H1 (cell line): ENCODE measurements around the gene IQSEC3. TPM values are rescaled to one million over a fixed set of nuclear protein-coding genes. Genes with fewer than 3 reads are reported as not detected.

Source experiments
- CTCF ChIA-PET: fragments of 300-600 bp; sonication (Branson Sonifier 250); formaldehyde crosslinking; loops from one replicate; lab custom pipeline; 2021; ENCODE audit not compliant: partially characterized antibody; lab: Charles Lee
- POLR2A ChIA-PET: fragments of 300-600 bp; sonication (Branson Sonifier 250); formaldehyde crosslinking; loops from one replicate; lab custom pipeline; 2021; ENCODE audit warnings: inconsistent platforms; ENCODE audit not compliant: partially characterized antibody; lab: Charles Lee
- DNase-seq, 2 experiments: peaks; one replicate each; pipeline versions ENCODE4 v3.0.0 to v3.0.0-alpha.2; 2010 to 2022; ENCODE audit warnings: low spot score in 2 of 2, low read depth in 1 of 2, mixed read lengths in 1 of 2
- FAIRE-seq: peaks from 2 replicates; lab custom pipeline; 2011; peaks lifted over from hg19 to GRCh38; lab: Jason Lieb, UNC
- H2AFZ ChIP-seq: 2 replicates; pipeline ENCODE4 v1.8.1; 2012; ENCODE audit warnings: low read length, inconsistent platforms
- H2AK5ac ChIP-seq: 2 replicates; pipeline ENCODE4 v1.6.1; 2013; ENCODE audit warnings: low read depth, low read length
- H2BK120ac ChIP-seq: replicated peaks from 2 replicates; pipeline ENCODE3; 2013; ENCODE audit warnings: low read depth, low read length, inconsistent platforms
- H2BK12ac ChIP-seq: 2 replicates; pipeline ENCODE4 v1.6.1; 2013; ENCODE audit warnings: low read depth, low read length
- H2BK15ac ChIP-seq: 2 replicates; pipeline ENCODE4 v1.6.1; 2013; ENCODE audit warnings: low read length
- H2BK20ac ChIP-seq: 2 replicates; pipeline ENCODE4 v1.6.1; 2013; ENCODE audit warnings: low read length
- H2BK5ac ChIP-seq: 2 replicates; pipeline ENCODE4 v1.6.1; 2013; ENCODE audit warnings: low read depth, low read length
- H3K14ac ChIP-seq: 2 replicates; pipeline ENCODE4 v1.6.1; 2013; ENCODE audit warnings: inconsistent platforms; ENCODE audit not compliant: insufficient read length
- H3K18ac ChIP-seq: 2 replicates; pipeline ENCODE4 v1.6.1; 2013; ENCODE audit warnings: low read length; ENCODE audit errors: extremely low read depth
- H3K23ac ChIP-seq: 2 replicates; pipeline ENCODE4 v1.6.1; 2013; ENCODE audit warnings: inconsistent platforms; ENCODE audit not compliant: insufficient read length
- H3K23me2 ChIP-seq: 2 replicates; pipeline ENCODE4 v1.6.1; 2013; ENCODE audit warnings: low read depth, low read length
- H3K27ac ChIP-seq: 2 replicates; pipeline ENCODE4 v1.6.1; 2011; ENCODE audit warnings: low read depth, low read length, inconsistent platforms
- H3K27me3 ChIP-seq, 4 experiments: replicated peaks in 1 of 4; 1 replicate in 1 of 4; 2 replicates in 3 of 4; pipeline versions ENCODE4 v1.6.1 to v1.8.1; 2011 to 2013; ENCODE audit warnings: low read length in 3 of 4, mild to moderate bottlenecking in 3 of 4, inconsistent platforms in 2 of 4, mixed read lengths in 2 of 4, moderate library complexity in 1 of 4; ENCODE audit not compliant: control insufficient read depth in 3 of 4, insufficient read depth in 3 of 4; ENCODE audit errors: extremely low read depth in 1 of 4
- H3K36me3 ChIP-seq, 4 experiments: 2 replicates each; pipeline versions ENCODE4 v1.6.1 to v1.8.1; 2011 to 2013; ENCODE audit warnings: mild to moderate bottlenecking in 4 of 4, low read length in 3 of 4, moderate library complexity in 2 of 4, control low read depth in 1 of 4, inconsistent platforms in 1 of 4; ENCODE audit not compliant: insufficient read depth in 4 of 4, control insufficient read depth in 2 of 4
- H3K4ac ChIP-seq: replicated peaks from 2 replicates; pipeline ENCODE3; 2013; ENCODE audit warnings: low read length, low read depth, mixed read lengths, inconsistent platforms; ENCODE audit not compliant: insufficient read length
- H3K4me1 ChIP-seq, 4 experiments: replicated peaks in 1 of 4; 1 replicate in 1 of 4; 2 replicates in 3 of 4; pipeline versions ENCODE4 v1.6.1 to v1.8.1; 2011 to 2013; ENCODE audit warnings: low read length in 3 of 4, inconsistent platforms in 2 of 4, mixed read lengths in 1 of 4; ENCODE audit not compliant: insufficient read depth in 4 of 4, control insufficient read depth in 3 of 4
- H3K4me2 ChIP-seq, 2 experiments: 2 replicates each; pipeline versions ENCODE4 v1.6.1 to v1.8.1; 2011 to 2013; ENCODE audit warnings: low read depth in 2 of 2, low read length in 2 of 2, control low read depth in 1 of 2, inconsistent platforms in 1 of 2, mild to moderate bottlenecking in 1 of 2; ENCODE audit not compliant: insufficient read depth in 1 of 2
- H3K4me3 ChIP-seq, 4 experiments: fragments of 200-600, 300-600 bp in 1 of 4; sonication (generic), shearing (Covaris generic), sonication (Bioruptor Twin) in 1 of 4; 2 replicates each; pipeline versions ENCODE4 v1.5.1 to v1.8.1; 2011 to 2016; ENCODE audit warnings: low read length in 4 of 4, low read depth in 3 of 4, control low read depth in 2 of 4, inconsistent platforms in 2 of 4, mild to moderate bottlenecking in 2 of 4, mixed read lengths in 1 of 4, moderate library complexity in 1 of 4; ENCODE audit not compliant: insufficient read depth in 2 of 4; ENCODE audit errors: extremely low read depth in 1 of 4
- H3K56ac ChIP-seq: replicated peaks from 2 replicates; pipeline ENCODE3; 2013; ENCODE audit warnings: low read depth, mild to moderate bottlenecking, mixed read lengths, low read length, inconsistent platforms; ENCODE audit not compliant: insufficient read length
- H3K79me1 ChIP-seq: 2 replicates; pipeline ENCODE4 v1.6.1; 2013; ENCODE audit warnings: low read depth, low read length, control low read depth
- H3K79me2 ChIP-seq, 2 experiments: 2 replicates each; pipeline versions ENCODE4 v1.6.1 to v1.8.1; 2012 to 2013; ENCODE audit warnings: low read length in 2 of 2, mild to moderate bottlenecking in 2 of 2, inconsistent platforms in 1 of 2; ENCODE audit not compliant: insufficient read depth in 2 of 2, control insufficient read depth in 1 of 2
- H3K9ac ChIP-seq, 4 experiments: replicated peaks in 1 of 4; 1 replicate in 1 of 4; 2 replicates in 3 of 4; pipeline versions ENCODE4 v1.6.1 to v1.8.1; 2011 to 2013; ENCODE audit warnings: low read depth in 3 of 4, low read length in 3 of 4, control low read depth in 2 of 4, mild to moderate bottlenecking in 2 of 4, moderate library complexity in 2 of 4, inconsistent platforms in 1 of 4; ENCODE audit errors: extremely low read depth in 1 of 4
- H3K9me3 ChIP-seq, 2 experiments: 2 replicates each; pipeline versions ENCODE4 v1.6.1 to v1.8.1; 2012 to 2013; ENCODE audit warnings: mild to moderate bottlenecking in 2 of 2, moderate library complexity in 2 of 2, control low read depth in 1 of 2, inconsistent platforms in 1 of 2, low read depth in 1 of 2, low read length in 1 of 2, mixed read lengths in 1 of 2; ENCODE audit not compliant: insufficient read depth in 2 of 2
- H4K20me1 ChIP-seq, 2 experiments: replicated peaks in 1 of 2; 2 replicates each; pipeline versions ENCODE3 to v1.8.1; 2011 to 2013; ENCODE audit warnings: inconsistent platforms in 2 of 2, low read length in 2 of 2, mild to moderate bottlenecking in 1 of 2; ENCODE audit not compliant: insufficient read depth in 2 of 2, control insufficient read depth in 1 of 2
- H4K5ac ChIP-seq: 2 replicates; pipeline ENCODE4 v1.6.1; 2013; ENCODE audit warnings: low read length, low read depth, mixed read lengths, inconsistent platforms; ENCODE audit not compliant: insufficient read length
- H4K8ac ChIP-seq: 2 replicates; pipeline ENCODE4 v1.8.0; 2013; ENCODE audit warnings: mild to moderate bottlenecking, moderate library complexity, low read length, inconsistent platforms; ENCODE audit not compliant: insufficient read depth; ENCODE audit errors: extremely low read depth
- H4K91ac ChIP-seq: replicated peaks from 2 replicates; pipeline ENCODE3; 2013; ENCODE audit warnings: low read length, mixed read lengths, inconsistent platforms; ENCODE audit not compliant: insufficient read length
- PHF8 ChIP-seq: fragments of 200-600 bp; sonication (generic); conservative IDR thresholded peaks from 2 replicates; pipeline ENCODE4 v1.7.1; 2012; ENCODE audit warnings: low read depth, mild to moderate bottlenecking, inconsistent platforms, low read length, moderate library complexity
- RBBP5 ChIP-seq: IDR thresholded peaks from 2 replicates; pipeline ENCODE4 v1.7.1; 2012; ENCODE audit warnings: low read depth, mild to moderate bottlenecking, inconsistent platforms, low read length, moderate library complexity, borderline replicate concordance
- WGBS, 2 experiments: shearing (Covaris generic) in 1 of 2; methylation state at CpG; one replicate each; pipeline versions ENCODE4 v1.1.6 to v1.1.7; 2013 to 2015; ENCODE audit warnings: low lambda C conversion rate in 2 of 2, mixed read lengths in 2 of 2, inconsistent platforms in 1 of 2, low coverage in 1 of 2, missing lambda C conversion rate in 1 of 2; ENCODE audit not compliant: insufficient replicate concordance in 2 of 2, insufficient coverage in 1 of 2, insufficient read length in 1 of 2; ENCODE audit errors: extremely low coverage in 1 of 2, missing lambda C conversion rate in 1 of 2; 5-methylcytosine and 5-hydroxymethylcytosine counted together
- polyA plus RNA-seq, 7 experiments: library from polyadenylated mRNA; depleted of rRNA in 3 of 7; stranded (reverse) in 5 of 7; unstranded in 2 of 7; fragments of >200 nt in 5 of 7; fragments of 200-250 nt in 2 of 7; gene quantifications; 1 replicate in 5 of 7; 2 replicates in 1 of 7; 4 replicates in 1 of 7; pipeline versions ENCODE4 v1.2.1 to v1.2.3, GENCODE V29; 2011 to 2013; ENCODE audit warnings: missing spikeins in 2 of 7, mixed read lengths in 2 of 7
- total RNA-seq: library from RNA; stranded (reverse); fragmentation: NEBNext Ultra II Directional; extraction: Animal tissue kit (Norgen Biotek cat#: 25700); gene quantifications from 2 replicates; pipeline ENCODE4 v1.2.1, GENCODE V29; 2021
- TF ChIP-seq, protein P1 (sequence below): IDR thresholded peaks from 2 replicates; pipeline ENCODE4 v1.6.1; 2012; ENCODE audit warnings: inconsistent platforms

The IQSEC3 gene
- total and polyA plus RNA-seq, 2 of the 8 experiments (the other 6 are each of a cell fraction or from before 2014, with no cell fraction given) = 1.2 to 3.1 TPM

DNA sequence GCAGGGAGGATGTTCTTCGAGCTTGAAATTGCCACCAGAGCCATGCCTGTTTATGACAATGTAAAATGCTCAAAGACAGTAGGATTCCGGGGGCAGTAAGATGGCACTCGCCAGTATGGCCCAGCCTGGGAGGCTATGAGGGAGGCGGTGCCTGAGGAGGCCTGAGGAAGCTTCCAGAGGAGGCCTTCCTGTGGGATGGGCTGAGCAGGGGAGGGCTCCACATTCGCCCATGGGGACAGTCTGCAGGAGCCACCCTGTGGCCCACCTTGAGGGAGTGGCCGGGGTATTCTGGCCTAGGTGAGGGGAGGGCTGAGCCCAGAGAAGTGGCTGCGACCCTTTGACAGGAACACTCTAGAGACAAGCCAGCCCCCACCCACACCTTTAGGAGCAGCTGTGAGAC is 50.7 kb downstream of the IQSEC3 start:
- no peak overlapping the region for H3K4me3 ChIP-seq
- CTCF ChIA-PET = interaction anchor here (0.9 to 5.6 kb wide), 11 partner anchors 8 to 102 kb away, joined by 3 to 36 read pairs (median 7); no protein-coding TSS in a partner anchor
- H2BK20ac ChIP-seq = no peak overlapping the region

More for the DNA sequence above, 50.7 kb downstream of the IQSEC3 start:
- TF ChIP-seq, protein P1, sequence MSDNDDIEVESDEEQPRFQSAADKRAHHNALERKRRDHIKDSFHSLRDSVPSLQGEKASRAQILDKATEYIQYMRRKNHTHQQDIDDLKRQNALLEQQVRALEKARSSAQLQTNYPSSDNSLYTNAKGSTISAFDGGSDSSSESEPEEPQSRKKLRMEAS = no peak
- TF ChIP-seq RBBP5 = no peak
- TF ChIP-seq PHF8 = no peak
- no peaks in the 10 kb centered on the region for H3K23me2 ChIP-seq
- no peak overlapping the region for H4K8ac ChIP-seq
- 94% methylated on average over 4 of the region's 7 CpGs; no CpG with 5 or more reads in 1 of the 2 experiments for WGBS, 2 experiments
- FAIRE-seq (no peak), DNase-seq (no peak)
- H2BK15ac ChIP-seq = 0 out of 2 replicates have a peak overlapping the region, but pooled peaks have one; percentile 19
- H4K5ac ChIP-seq = no peak overlapping the region
- no peaks in the 10 kb centered on the region for H3K36me3 ChIP-seq
- no peaks in the 10 kb centered on the region for H4K20me1 ChIP-seq
- H2BK120ac ChIP-seq = no peak overlapping the region
- H2BK12ac ChIP-seq = no peak overlapping the region
- no peak overlapping the region for H3K4ac ChIP-seq
- H4K91ac ChIP-seq = no peak overlapping the region
- no peak overlapping the region for H2AK5ac ChIP-seq
- POLR2A ChIA-PET = interaction anchor here (1.2 to 2.8 kb wide), 5 partner anchors 8 to 36 kb away, joined by 3 to 7 read pairs (median 5); no protein-coding TSS in a partner anchor
- peaks cover 0 to 1% (median 0%) of the 10 kb centered on the region in 4 experiments; a peak in 1 of 7 replicates for H3K4me1 ChIP-seq
- H3K14ac ChIP-seq = no peak overlapping the region
- no peak overlapping the region for H3K4me2 ChIP-seq
- no peak overlapping the region for H3K56ac ChIP-seq
- no peak overlapping the region for H2BK5ac ChIP-seq
- 0 out of 7 replicates have a peak overlapping the region, but pooled peaks of 1 of the 4 experiments have one; percentile 7 for H3K9ac ChIP-seq
- no peaks in the 10 kb centered on the region for H3K79me2 ChIP-seq
- no peak overlapping the region for H2AFZ ChIP-seq
- no peak overlapping the region for H3K23ac ChIP-seq
- no peak overlapping the region for H3K27ac ChIP-seq
- no peaks in the 10 kb centered on the region for H3K9me3 ChIP-seq
- no peaks in the 10 kb centered on the region for H3K27me3 ChIP-seq
- H3K18ac ChIP-seq = no peak overlapping the region
- H3K79me1 ChIP-seq = no peaks in the 10 kb centered on the region
